HG03469 (cell line): Measurements from ENCODE around the gene NBEAL1.
"Not testable (repeated sequence)": the region's sequence is repeated elsewhere in the genome, so short reads cannot be mapped to it uniquely, and the experiment has no call there.

Experiments
- ATAC-seq: cut with Tn5 transposase; IDR thresholded peaks from one replicate; pipeline ENCODE4 v1.9.1; 2021; ENCODE audit warnings: mild to moderate bottlenecking, moderate library complexity, moderate number of reproducible peaks; ENCODE audit not compliant: unreplicated experiment

Gene NBEAL1

GRCh38 chr2:203038586-203038985 is 23.9 kb downstream of the NBEAL1 start:
- ATAC-seq, result no peak

- not testable (repeated sequence) for ATAC-seq
These were observed 24.5 kb downstream of the NBEAL1 start for GRCh38 chr2:203039211-203039610.

- no peak for ATAC-seq
These were observed 26.4 kb downstream of the NBEAL1 start for GRCh38 chr2:203040966-203041521.

- no peak for ATAC-seq
These were observed 27.5 kb downstream of the NBEAL1 start for GRCh38 chr2:203042178-203042577.

GRCh38 chr2:203043226-203043625 is 28.6 kb downstream of the NBEAL1 start:
- no peak for ATAC-seq

GRCh38 chr2:203045867-203046266 is 31.2 kb downstream of the NBEAL1 start:
- ATAC-seq, result no peak

- no peak for ATAC-seq
These were observed 37.9 kb downstream of the NBEAL1 start for GRCh38 chr2:203052539-203052938.

- ATAC-seq, result no peak
These were observed 45.0 kb downstream of the NBEAL1 start for GRCh38 chr2:203059567-203060240.

GRCh38 chr2:203061346-203061745 is 46.7 kb downstream of the NBEAL1 start:
- ATAC-seq, result no peak

GRCh38 chr2:203062126-203062525 is 47.5 kb downstream of the NBEAL1 start:
- no peak for ATAC-seq

- not testable (repeated sequence) for ATAC-seq
These were observed 51.9 kb downstream of the NBEAL1 start for GRCh38 chr2:203066519-203067091.

- ATAC-seq, result no peak
These were observed 56.0 kb downstream of the NBEAL1 start for GRCh38 chr2:203070701-203071100.

- ATAC-seq, result no peak
These were observed 56.5 kb downstream of the NBEAL1 start for GRCh38 chr2:203071148-203071547.

GRCh38 chr2:203072371-203072770 is 57.7 kb downstream of the NBEAL1 start:
- no peak for ATAC-seq

GRCh38 chr2:203077451-203077850 is 62.8 kb downstream of the NBEAL1 start:
- no peak for ATAC-seq

- ATAC-seq, result no peak
These were observed 65.9 kb downstream of the NBEAL1 start for GRCh38 chr2:203080447-203081045.

- no peak for ATAC-seq
These were observed 68.7 kb downstream of the NBEAL1 start for GRCh38 chr2:203083328-203083727.

- ATAC-seq, result not testable (repeated sequence)
These were observed 71.7 kb downstream of the NBEAL1 start for GRCh38 chr2:203086381-203086780.

- ATAC-seq, result not testable (repeated sequence)
These were observed 76.0 kb downstream of the NBEAL1 start for GRCh38 chr2:203090721-203091120.

- no peak for ATAC-seq
These were observed 83.1 kb downstream of the NBEAL1 start for GRCh38 chr2:203097735-203098134.

- not testable (repeated sequence) for ATAC-seq
These were observed 87.7 kb downstream of the NBEAL1 start for GRCh38 chr2:203102357-203102756.

GRCh38 chr2:203104273-203104672 is 89.6 kb downstream of the NBEAL1 start:
- ATAC-seq, result no peak
